ENCODE data around the gene TEX48. TPM values are rescaled to one million over a fixed set of nuclear protein-coding genes. Genes with fewer than 3 reads are reported as not detected.

TEX48 gene
- total RNA-seq, 3 donors from 2014 or later: not detected

DNA sequence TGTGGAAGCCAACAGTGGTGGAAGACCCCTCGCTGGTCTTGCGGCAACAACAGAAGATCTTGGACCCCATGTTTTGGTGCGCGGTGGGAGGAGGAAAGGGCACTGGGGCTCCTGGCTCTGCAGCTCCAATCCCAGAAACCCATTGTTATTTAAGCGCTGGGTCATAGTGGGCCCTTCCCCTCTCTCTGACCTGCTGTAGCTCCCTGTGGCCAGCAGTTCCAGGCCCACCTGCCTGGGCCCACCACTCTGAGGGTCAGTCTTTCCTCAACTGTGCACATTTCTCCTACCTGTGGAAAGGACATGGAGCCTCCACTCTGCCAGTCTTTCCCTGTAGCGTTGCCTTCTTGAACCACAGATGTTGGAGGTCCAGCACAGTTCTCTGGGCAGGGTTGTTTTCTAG is 24.3 kb downstream of the TEX48 start, which contains the start of gene TEX53:
Gene TEX53 (minus strand): TSS at position 101 of the 400 bp plus-strand sequence. CDS start 31 bp downstream, at position 70.
- H3K27me3 ChIP-seq: no peaks in the 10 kb centered on the region
- intact Hi-C loops (cut with DNase I; ENCODE audit: low total_unique reads): no loop called here
- DNase-seq (ENCODE audit: low spot score in 2 of 2): no peak

DNA sequence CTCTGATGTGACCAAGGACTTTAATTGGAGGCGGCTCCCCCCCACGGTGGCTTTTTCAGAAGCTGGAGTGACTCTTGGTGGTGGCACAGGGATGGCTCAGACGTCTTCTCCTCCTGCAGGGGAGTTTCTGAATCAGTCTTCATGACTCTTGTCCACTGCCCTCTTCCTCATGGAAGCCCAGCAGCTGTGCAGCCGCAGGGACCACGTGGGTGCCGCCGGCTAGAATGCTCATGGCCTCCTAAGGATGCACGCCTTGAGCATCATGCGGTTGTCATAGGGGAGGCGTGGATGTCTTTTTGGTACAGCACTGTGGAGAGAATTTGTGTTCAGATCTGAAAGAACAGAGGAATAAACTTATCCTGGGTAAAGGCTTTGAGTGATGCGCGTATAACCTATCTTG is 25.7 kb downstream of the TEX48 start:
- intact Hi-C loops (cut with DNase I; ENCODE audit: low total_unique reads): no loop called here
- Histone ChIP-seq H3K27me3 (no peaks in the 10 kb centered on the region), H3K4me1 (no peaks in the 10 kb centered on the region), H3K9me3 (no peaks in the 10 kb centered on the region), H3K4me3 (no peak overlapping the region), H3K36me3 (no peaks in the 10 kb centered on the region), H3K27ac (no peak overlapping the region)
- no peak for DNase-seq (ENCODE audit: low spot score in 2 of 2)
- no peak for TF ChIP-seq POLR2AphosphoS5 (IDR thresholded peaks at IDR 0.05)
- TF ChIP-seq, protein P1, sequence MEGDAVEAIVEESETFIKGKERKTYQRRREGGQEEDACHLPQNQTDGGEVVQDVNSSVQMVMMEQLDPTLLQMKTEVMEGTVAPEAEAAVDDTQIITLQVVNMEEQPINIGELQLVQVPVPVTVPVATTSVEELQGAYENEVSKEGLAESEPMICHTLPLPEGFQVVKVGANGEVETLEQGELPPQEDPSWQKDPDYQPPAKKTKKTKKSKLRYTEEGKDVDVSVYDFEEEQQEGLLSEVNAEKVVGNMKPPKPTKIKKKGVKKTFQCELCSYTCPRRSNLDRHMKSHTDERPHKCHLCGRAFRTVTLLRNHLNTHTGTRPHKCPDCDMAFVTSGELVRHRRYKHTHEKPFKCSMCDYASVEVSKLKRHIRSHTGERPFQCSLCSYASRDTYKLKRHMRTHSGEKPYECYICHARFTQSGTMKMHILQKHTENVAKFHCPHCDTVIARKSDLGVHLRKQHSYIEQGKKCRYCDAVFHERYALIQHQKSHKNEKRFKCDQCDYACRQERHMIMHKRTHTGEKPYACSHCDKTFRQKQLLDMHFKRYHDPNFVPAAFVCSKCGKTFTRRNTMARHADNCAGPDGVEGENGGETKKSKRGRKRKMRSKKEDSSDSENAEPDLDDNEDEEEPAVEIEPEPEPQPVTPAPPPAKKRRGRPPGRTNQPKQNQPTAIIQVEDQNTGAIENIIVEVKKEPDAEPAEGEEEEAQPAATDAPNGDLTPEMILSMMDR (IDR thresholded peaks at IDR 0.05): no peak
- no peak for TF ChIP-seq POLR2A (IDR thresholded peaks at IDR 0.05)

More for the DNA sequence above, 24.3 kb downstream of the TEX48 start, which contains the start of gene TEX53:
- Histone ChIP-seq H3K9me3 (no peaks in the 10 kb centered on the region), H3K27ac (no peak within 1 kb of the TSS), H3K4me3 (no peak within 1 kb of the TSS), H3K36me3 (no peaks in the 10 kb centered on the region), H3K4me1 (no peaks in the 10 kb centered on the region)
- TF ChIP-seq POLR2A (IDR thresholded peaks at IDR 0.05) (no peak), POLR2AphosphoS5 (IDR thresholded peaks at IDR 0.05) (no peak)
- TF ChIP-seq, protein P1 (IDR thresholded peaks at IDR 0.05): no peak

DNA sequence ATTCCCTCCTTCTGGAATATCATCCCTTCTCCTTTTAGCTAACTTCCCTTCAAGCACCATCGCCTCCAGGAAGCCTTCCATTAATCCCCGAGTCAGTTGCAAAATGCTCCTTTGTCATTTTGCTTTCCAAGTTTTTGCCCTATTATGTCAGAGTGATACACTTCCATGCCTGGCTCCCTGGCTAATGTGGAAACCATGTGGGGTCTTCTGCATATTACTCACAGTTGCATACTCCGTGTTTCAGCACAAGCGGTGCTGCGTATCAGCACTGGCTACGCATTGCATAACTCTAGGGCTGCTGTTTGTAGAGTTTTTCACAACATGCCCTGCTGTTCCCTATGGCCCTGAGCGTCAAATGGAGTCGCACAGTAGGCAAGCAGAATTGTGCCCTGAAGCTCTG is 26.3 kb downstream of the TEX48 start:
- Histone ChIP-seq H3K27ac (no peak overlapping the region), H3K4me1 (no peaks in the 10 kb centered on the region), H3K27me3 (no peaks in the 10 kb centered on the region), H3K9me3 (no peaks in the 10 kb centered on the region), H3K4me3 (no peak overlapping the region), H3K36me3 (no peaks in the 10 kb centered on the region)
- TF ChIP-seq POLR2A (IDR thresholded peaks at IDR 0.05) (no peak), POLR2AphosphoS5 (IDR thresholded peaks at IDR 0.05) (no peak)
- TF ChIP-seq, protein P1 (IDR thresholded peaks at IDR 0.05): no peak
- intact Hi-C loops (cut with DNase I; ENCODE audit: low total_unique reads): no loop called here
- DNase-seq (ENCODE audit: low spot score in 2 of 2): no peak

DNA sequence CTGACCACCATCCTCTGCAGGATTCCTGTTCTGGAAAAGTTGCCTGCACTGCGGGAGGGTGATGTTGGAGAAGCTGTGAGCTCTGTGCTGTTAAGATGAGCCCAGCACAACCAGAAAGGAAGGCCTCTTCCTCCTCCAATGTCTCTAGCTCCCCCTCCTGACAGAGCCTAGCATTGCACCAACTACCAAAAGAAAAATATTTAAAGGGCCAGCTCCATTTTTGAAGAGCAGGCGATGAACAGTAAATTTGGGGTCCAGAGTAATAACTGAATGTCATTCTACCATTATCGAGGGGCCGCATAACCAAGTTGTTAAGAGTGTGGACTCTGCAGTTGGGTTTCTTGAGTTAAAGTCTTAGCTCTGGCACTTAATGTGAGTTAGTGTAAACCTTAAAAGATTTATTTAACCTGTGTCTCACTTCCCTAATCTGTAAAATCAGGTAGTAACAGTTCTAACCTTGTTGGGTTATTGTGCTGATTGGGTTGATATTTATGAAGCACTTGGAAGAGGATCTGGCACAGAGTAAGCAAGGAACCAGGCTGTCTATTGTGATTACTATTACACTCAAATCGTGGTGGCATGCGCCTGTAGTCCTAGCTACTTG is 28.3 kb downstream of the TEX48 start:
- Histone ChIP-seq H3K27me3 (no peaks in the 10 kb centered on the region), H3K36me3 (no peaks in the 10 kb centered on the region), H3K4me1 (no peaks in the 10 kb centered on the region), H3K4me3 (no peak overlapping the region), H3K9me3 (no peaks in the 10 kb centered on the region), H3K27ac (no peak overlapping the region)
- intact Hi-C loops (cut with DNase I; ENCODE audit: low total_unique reads): no loop called here
- peak; percentile 61 to 73 for DNase-seq (ENCODE audit: low spot score in 2 of 2)
- no peak for TF ChIP-seq POLR2AphosphoS5 (IDR thresholded peaks at IDR 0.05)
- TF ChIP-seq, protein P1 (IDR thresholded peaks at IDR 0.05): peak; percentile 75 to 88 (median 88)

DNA sequence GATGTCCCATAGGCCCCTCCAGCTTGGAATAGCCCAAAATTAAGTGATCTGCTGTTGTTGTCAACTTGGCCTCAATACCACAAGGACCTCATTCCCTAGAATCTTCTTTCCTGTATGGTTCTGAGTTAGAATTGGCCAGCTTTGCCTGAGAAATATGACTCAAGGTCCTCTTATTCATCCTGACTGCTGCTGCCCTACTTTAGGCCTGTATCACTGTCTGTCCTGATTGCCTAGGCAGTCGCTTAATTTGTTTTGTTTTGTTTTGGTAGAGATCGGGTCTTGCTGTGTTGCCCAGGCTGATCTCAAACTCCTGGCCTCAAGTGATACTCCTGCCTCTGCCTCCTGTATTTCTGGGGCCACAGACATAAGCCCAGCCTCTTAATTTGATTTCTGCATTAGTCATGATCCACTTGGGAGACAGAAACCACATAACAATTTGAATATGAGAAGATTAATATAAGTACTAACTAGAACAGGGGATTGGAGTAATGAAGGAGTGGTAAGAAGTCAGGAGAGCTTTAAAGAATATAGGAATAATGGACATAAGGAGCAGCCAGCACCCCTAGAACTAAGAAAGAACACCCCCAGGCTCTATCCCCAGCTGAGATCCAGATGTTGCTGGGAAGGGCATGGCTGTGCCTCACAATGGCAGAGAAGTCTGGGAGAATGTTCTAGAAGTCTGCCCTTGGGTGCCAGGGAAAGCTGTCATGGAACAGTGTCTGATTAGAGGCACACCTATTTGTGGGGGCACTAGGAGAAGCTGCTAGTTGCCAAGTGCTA is 29.0 kb downstream of the TEX48 start:
- no peak overlapping the region for H3K4me3 ChIP-seq
- H3K9me3 ChIP-seq: no peaks in the 10 kb centered on the region
- no peaks in the 10 kb centered on the region for H3K27me3 ChIP-seq
- no peak overlapping the region for H3K27ac ChIP-seq
- DNase-seq (ENCODE audit: low spot score in 2 of 2): no peak
- TF ChIP-seq, protein P1 (IDR thresholded peaks at IDR 0.05): no peak
- TF ChIP-seq POLR2AphosphoS5 (IDR thresholded peaks at IDR 0.05): no peak
- no peak for TF ChIP-seq POLR2A (IDR thresholded peaks at IDR 0.05)
- H3K4me1 ChIP-seq: no peaks in the 10 kb centered on the region
- H3K36me3 ChIP-seq: no peaks in the 10 kb centered on the region
- intact Hi-C loops (cut with DNase I; ENCODE audit: low total_unique reads): no loop called here
